Endodermal cell (in vitro differentiated cells): ENCODE measurements around the gene HTRA1. TPM values are rescaled to one million over a fixed set of nuclear protein-coding genes. Genes with fewer than 3 reads are reported as not detected.

Experiments
- DNase-seq: peaks from one replicate; pipeline ENCODE4 v3.0.0-alpha.2; 2017
- H3K27ac ChIP-seq: 2 replicates; pipeline ENCODE4 v1.5.1; 2013; ENCODE audit warnings: mild to moderate bottlenecking, low read depth, low read length, moderate library complexity
- H3K27me3 ChIP-seq: 2 replicates; pipeline ENCODE4 v1.6.1; 2013; ENCODE audit warnings: mild to moderate bottlenecking, low read length, moderate library complexity; ENCODE audit not compliant: insufficient read depth, control insufficient read depth, poor library complexity, severe bottlenecking
- H3K36me3 ChIP-seq: 2 replicates; pipeline ENCODE4 v1.7.0; 2013; ENCODE audit warnings: mild to moderate bottlenecking, low read length, moderate library complexity; ENCODE audit not compliant: control insufficient read depth, insufficient read depth
- H3K4me1 ChIP-seq: one replicate; pipeline ENCODE4 v1.7.0; 2013; ENCODE audit warnings: low read length; ENCODE audit not compliant: control insufficient read depth, insufficient read depth
- H3K4me3 ChIP-seq: 2 replicates; pipeline ENCODE4 v1.5.1; 2013; ENCODE audit warnings: mild to moderate bottlenecking, low read length, moderate library complexity
- H3K9ac ChIP-seq: 2 replicates; pipeline ENCODE4 v1.6.1; 2013; ENCODE audit warnings: mild to moderate bottlenecking, low read length, moderate library complexity; ENCODE audit not compliant: poor library complexity, severe bottlenecking; ENCODE audit errors: extremely low read depth
- H3K9me3 ChIP-seq: 2 replicates; pipeline ENCODE4 v1.6.1; 2013; ENCODE audit warnings: mild to moderate bottlenecking, low read length, moderate library complexity; ENCODE audit not compliant: control insufficient read depth
- H3K27ac Mint-ChIP-seq: 2 replicates; pipeline ENCODE4 v1.8.0; 2020; ENCODE audit warnings: mixed read lengths
- H3K27me3 Mint-ChIP-seq: 2 replicates; pipeline ENCODE4 v1.8.0; 2021; ENCODE audit warnings: mild to moderate bottlenecking, mixed read lengths; ENCODE audit not compliant: insufficient read depth
- H3K36me3 Mint-ChIP-seq: 2 replicates; pipeline ENCODE4 v1.8.0; 2020; ENCODE audit warnings: low read depth, mixed read lengths
- H3K4me1 Mint-ChIP-seq: 2 replicates; pipeline ENCODE4 v1.8.0; 2020; ENCODE audit warnings: mixed read lengths
- H3K4me3 Mint-ChIP-seq: 2 replicates; pipeline ENCODE4 v1.8.0; 2020; ENCODE audit warnings: mild to moderate bottlenecking, moderate library complexity, mixed read lengths
- H3K9me3 Mint-ChIP-seq: 2 replicates; pipeline ENCODE4 v1.8.0; 2020; ENCODE audit warnings: mild to moderate bottlenecking, mixed read lengths
- WGBS, 2 experiments: methylation state at CpG; one replicate each; pipeline versions ENCODE4 v1.1.5 to v1.1.7; 2013; ENCODE audit warnings: missing lambda C conversion rate in 2 of 2, mixed read lengths in 1 of 2; ENCODE audit not compliant: insufficient coverage in 1 of 2, insufficient read length in 1 of 2; 5-methylcytosine and 5-hydroxymethylcytosine counted together
- total RNA-seq, 2 donors: library from RNA; stranded (reverse); fragmentation: NEBNext Ultra II Directional in 1 of 2; extraction: Animal tissue kit (Norgen Biotek cat#: 25700) in 1 of 2; gene quantifications; 2 replicates in 1 of 2; 3 replicates in 1 of 2; pipeline ENCODE4 v1.2.1, GENCODE V29; 2021
- TF ChIP-seq, protein P1 (sequence below): fragments of 200-600 bp; sonication (generic); conservative IDR thresholded peaks from 2 replicates; pipeline ENCODE4 v1.5.0; 2021; ENCODE audit warnings: antibody characterized with exemption, mild to moderate bottlenecking

The HTRA1 gene
- total RNA-seq, 2 donors from 2014 or later, result 1.7 to 3.1 TPM

DNA sequence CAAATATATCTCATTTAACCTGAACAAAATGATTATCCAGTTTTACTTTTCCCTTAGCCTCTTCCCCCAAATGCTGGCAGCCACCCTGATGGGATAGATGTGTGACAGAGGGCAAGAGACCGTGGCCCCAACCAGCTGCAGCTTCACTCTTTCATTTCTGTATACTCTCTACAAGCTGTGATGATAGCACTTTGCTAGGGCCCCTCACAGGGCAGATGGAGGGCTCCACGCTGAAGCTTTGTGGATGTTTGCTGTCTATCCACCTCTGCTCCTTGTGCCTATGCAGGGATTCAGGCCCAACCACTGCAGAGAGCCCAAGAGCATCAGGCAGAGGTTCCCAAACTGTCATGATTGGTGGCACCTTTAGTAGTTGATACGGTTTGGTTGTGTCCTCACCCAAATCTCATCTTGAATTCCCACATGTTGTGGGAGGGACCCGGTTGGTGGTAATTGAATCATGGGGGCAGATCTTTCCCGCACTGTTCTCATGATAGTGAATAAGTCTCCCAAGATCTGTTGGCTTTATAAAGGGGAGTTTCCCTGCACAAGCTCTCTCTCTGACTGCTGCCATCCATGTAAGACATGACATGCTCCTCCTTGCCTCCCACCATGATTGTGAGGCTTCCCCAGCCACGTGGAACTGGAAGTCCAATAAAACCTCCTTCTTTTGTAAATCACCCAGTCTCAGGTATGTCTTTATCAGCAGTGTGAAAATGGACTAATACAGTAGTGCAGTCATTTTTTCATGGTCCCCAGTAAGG is 20.1 kb downstream of the HTRA1 start:
- Mint-ChIP-seq H3K9me3 (peaks cover 13% of the 10 kb centered on the region), H3K27ac (no peak overlapping the region), H3K36me3 (no peaks in the 10 kb centered on the region), H3K4me3 (no peak overlapping the region), H3K4me1 (peaks cover 14% of the 10 kb centered on the region), H3K27me3 (no peaks in the 10 kb centered on the region)
- no peak overlapping the region for H3K4me3 ChIP-seq
- no peaks in the 10 kb centered on the region for H3K4me1 ChIP-seq
- DNase-seq, result no peak
- no peak overlapping the region for H3K27ac ChIP-seq
- H3K27me3 ChIP-seq, result no peaks in the 10 kb centered on the region
- H3K36me3 ChIP-seq, result no peaks in the 10 kb centered on the region
- TF ChIP-seq, protein P1, sequence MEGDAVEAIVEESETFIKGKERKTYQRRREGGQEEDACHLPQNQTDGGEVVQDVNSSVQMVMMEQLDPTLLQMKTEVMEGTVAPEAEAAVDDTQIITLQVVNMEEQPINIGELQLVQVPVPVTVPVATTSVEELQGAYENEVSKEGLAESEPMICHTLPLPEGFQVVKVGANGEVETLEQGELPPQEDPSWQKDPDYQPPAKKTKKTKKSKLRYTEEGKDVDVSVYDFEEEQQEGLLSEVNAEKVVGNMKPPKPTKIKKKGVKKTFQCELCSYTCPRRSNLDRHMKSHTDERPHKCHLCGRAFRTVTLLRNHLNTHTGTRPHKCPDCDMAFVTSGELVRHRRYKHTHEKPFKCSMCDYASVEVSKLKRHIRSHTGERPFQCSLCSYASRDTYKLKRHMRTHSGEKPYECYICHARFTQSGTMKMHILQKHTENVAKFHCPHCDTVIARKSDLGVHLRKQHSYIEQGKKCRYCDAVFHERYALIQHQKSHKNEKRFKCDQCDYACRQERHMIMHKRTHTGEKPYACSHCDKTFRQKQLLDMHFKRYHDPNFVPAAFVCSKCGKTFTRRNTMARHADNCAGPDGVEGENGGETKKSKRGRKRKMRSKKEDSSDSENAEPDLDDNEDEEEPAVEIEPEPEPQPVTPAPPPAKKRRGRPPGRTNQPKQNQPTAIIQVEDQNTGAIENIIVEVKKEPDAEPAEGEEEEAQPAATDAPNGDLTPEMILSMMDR, result no peak
- WGBS, 2 experiments, result 89 to 92% methylated on average over 3 to 6 of the region's 6 CpGs
- no peaks in the 10 kb centered on the region for H3K9me3 ChIP-seq
- no peak overlapping the region for H3K9ac ChIP-seq

DNA sequence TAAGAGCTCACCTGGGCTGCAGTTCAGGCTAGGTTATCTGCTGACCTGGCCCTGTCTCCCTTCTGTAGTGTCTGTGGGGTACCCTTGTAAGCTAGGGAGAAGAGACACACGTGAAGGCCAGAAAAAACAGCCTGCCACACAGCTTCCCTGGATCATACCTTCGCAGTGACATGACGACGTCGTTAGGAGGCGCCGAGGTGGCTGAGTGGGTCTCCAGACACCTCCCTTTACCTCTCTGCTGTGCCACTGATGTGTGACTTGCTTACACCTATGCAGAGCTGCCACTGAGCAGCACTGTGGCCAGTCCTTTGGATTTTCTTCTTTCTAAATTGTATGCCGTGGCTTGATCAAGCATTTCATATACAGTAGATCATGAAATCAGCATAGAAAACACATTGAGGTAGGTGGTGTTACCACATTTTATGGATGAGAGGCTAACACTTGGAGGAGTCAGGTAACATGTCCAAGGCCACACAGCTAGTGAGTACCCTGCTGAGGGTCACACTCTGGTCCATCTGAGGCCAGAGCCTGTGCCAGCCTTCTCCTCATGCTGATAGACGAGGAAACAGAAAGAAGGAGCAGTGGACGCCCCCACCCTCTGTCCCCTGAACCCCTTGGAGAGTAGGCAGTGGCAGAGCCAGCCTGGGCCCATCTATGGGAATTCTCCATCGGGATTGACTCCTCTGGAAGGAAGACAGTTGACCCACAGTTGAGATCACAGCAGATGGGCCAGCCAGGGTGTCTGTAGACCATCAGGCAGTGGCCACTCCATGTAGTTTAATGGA is 23.1 kb downstream of the HTRA1 start:
- H3K4me1 Mint-ChIP-seq, result peaks cover 17% of the 10 kb centered on the region
- DNase-seq, result peak; percentile 64
- no peaks in the 10 kb centered on the region for H3K9me3 ChIP-seq
- no peak overlapping the region for H3K4me3 ChIP-seq
- no peaks in the 10 kb centered on the region for H3K27me3 ChIP-seq
- H3K36me3 Mint-ChIP-seq, result no peaks in the 10 kb centered on the region
- H3K36me3 ChIP-seq, result no peaks in the 10 kb centered on the region
- no peak overlapping the region for H3K27ac ChIP-seq
- H3K9me3 Mint-ChIP-seq, result peaks cover 13% of the 10 kb centered on the region
- H3K4me1 ChIP-seq, result no peaks in the 10 kb centered on the region
- no peak overlapping the region for H3K9ac ChIP-seq
- TF ChIP-seq, protein P1, result peak; percentile 38
- H3K27ac Mint-ChIP-seq, result no peak overlapping the region
- peaks cover 11% of the 10 kb centered on the region for H3K27me3 Mint-ChIP-seq
- WGBS, 2 experiments, result 84 to 92% methylated on average over 10 to 11 of the region's 11 CpGs
- H3K4me3 Mint-ChIP-seq, result no peak overlapping the region

DNA sequence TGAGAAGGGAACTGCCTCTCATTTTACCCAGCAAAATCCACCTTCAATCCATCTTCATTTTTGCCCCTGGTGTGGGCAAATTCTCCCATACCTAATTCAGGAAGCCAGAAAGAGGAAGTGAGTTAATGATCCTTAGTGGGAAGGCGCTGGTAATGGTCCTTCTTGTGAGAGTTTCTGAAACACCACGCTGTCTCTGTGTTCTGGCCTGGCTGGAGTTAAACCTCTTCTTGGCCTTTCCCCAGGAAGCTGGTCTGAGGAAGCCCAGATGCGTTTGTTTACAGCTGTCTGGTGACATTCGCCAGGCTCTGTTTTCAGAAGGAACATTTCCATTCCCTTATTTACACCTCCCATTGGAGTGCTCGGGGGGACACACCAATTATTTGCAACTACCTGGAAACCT is 24.3 kb downstream of the HTRA1 start:
- Mint-ChIP-seq H3K4me3 (no peak overlapping the region), H3K36me3 (no peaks in the 10 kb centered on the region), H3K27me3 (peaks cover 13% of the 10 kb centered on the region), H3K4me1 (peaks cover 17% of the 10 kb centered on the region), H3K27ac (no peak overlapping the region), H3K9me3 (peaks cover 13% of the 10 kb centered on the region)
- Histone ChIP-seq H3K36me3 (no peaks in the 10 kb centered on the region), H3K27me3 (no peaks in the 10 kb centered on the region), H3K27ac (no peak overlapping the region), H3K4me3 (no peak overlapping the region), H3K9me3 (no peaks in the 10 kb centered on the region), H3K4me1 (no peaks in the 10 kb centered on the region), H3K9ac (no peak overlapping the region)
- 83 to 87% methylated on average over 2 to 5 of the region's 5 CpGs for WGBS, 2 experiments
- TF ChIP-seq, protein P1, result no peak
- DNase-seq, result no peak
